HG02884 (cell line): ENCODE results near the gene ITGB2.

Source experiments
- ATAC-seq: cut with Tn5 transposase; IDR thresholded peaks from one replicate; pipeline ENCODE4 v1.9.1; 2021; ENCODE audit warnings: mild to moderate bottlenecking, moderate library complexity; ENCODE audit not compliant: unreplicated experiment

Gene ITGB2

GRCh38 chr21:44871576-44872269 lies 49.0 kb downstream of the ITGB2 start:
- ATAC-seq = no peak

GRCh38 chr21:44870748-44871495 lies 49.8 kb downstream of the ITGB2 start:
- ATAC-seq = no peak

- ATAC-seq = no peak
Observed at GRCh38 chr21:44869781-44870747, 50.6 kb downstream of the ITGB2 start.

GRCh38 chr21:44868707-44869106 lies 52.0 kb downstream of the ITGB2 start:
- no peak for ATAC-seq

- no peak for ATAC-seq
Observed at GRCh38 chr21:44867999-44868700, 52.5 kb downstream of the ITGB2 start.

- ATAC-seq = no peak
Observed at GRCh38 chr21:44867464-44867863, 53.2 kb downstream of the ITGB2 start.

GRCh38 chr21:44866780-44867179 lies 53.9 kb downstream of the ITGB2 start:
- no peak for ATAC-seq

GRCh38 chr21:44865561-44866280 lies 55.0 kb downstream of the ITGB2 start:
- no peak for ATAC-seq

GRCh38 chr21:44862869-44863685 lies 57.6 kb downstream of the ITGB2 start:
- no peak for ATAC-seq

GRCh38 chr21:44858791-44859190 lies 61.9 kb downstream of the ITGB2 start:
- no peak for ATAC-seq

GRCh38 chr21:44858291-44858690 lies 62.4 kb downstream of the ITGB2 start:
- no peak for ATAC-seq

GRCh38 chr21:44857127-44857892 lies 63.4 kb downstream of the ITGB2 start:
- no peak for ATAC-seq

GRCh38 chr21:44856131-44856530 lies 64.6 kb downstream of the ITGB2 start:
- no peak for ATAC-seq

GRCh38 chr21:44855572-44855971 lies 65.1 kb downstream of the ITGB2 start:
- ATAC-seq = no peak

- no peak for ATAC-seq
Observed at GRCh38 chr21:44854664-44855446, 65.8 kb downstream of the ITGB2 start.

- ATAC-seq = no peak
Observed at GRCh38 chr21:44854391-44854663, 66.4 kb downstream of the ITGB2 start.

- no peak for ATAC-seq
Observed at GRCh38 chr21:44853601-44854390, 66.9 kb downstream of the ITGB2 start.
